ENCODE data around the gene GPR37. TPM values are rescaled to one million over a fixed set of nuclear protein-coding genes. Genes with fewer than 3 reads are reported as not detected.

GPR37 gene
- total and polyA plus RNA-seq, 2 donors (not counting 3 experiments of a cell fraction or from before 2014, with no cell fraction given), result 0.92 to 2.1 TPM

GRCh38 chr7:124716894-124717293, 48.7 kb downstream of the GPR37 start:
- POLR2A ChIA-PET, result no interaction called here
- no TSS peak for BruUV-seq (replicated peaks)
- H3K9ac ChIP-seq (replicated peaks; ENCODE audit: extremely low read depth, insufficient read depth, low read length), result no peak overlapping the region

More at GRCh38 chr7:124716894-124717293, 48.7 kb downstream of the GPR37 start:
- FAIRE-seq (no peak), DNase-seq (ENCODE audit: low read depth, low spot score) (no peak)
- no peaks in the 10 kb centered on the region for H3K27me3 ChIP-seq (ENCODE audit: control insufficient read depth in 2 of 2, insufficient read depth in 2 of 2, low read length in 2 of 2)
- H3K4me2 ChIP-seq (ENCODE audit: insufficient read depth, low read length), result no peak overlapping the region
- CTCF ChIA-PET, result no interaction called here
- no peaks in the 10 kb centered on the region for H3K9me3 ChIP-seq (replicated peaks; ENCODE audit: control insufficient read depth, insufficient read depth, low read length)
- no peak overlapping the region for H2AFZ ChIP-seq (ENCODE audit: low read depth, low read length)
- no peaks in the 10 kb centered on the region for H4K20me1 ChIP-seq (replicated peaks; ENCODE audit: control insufficient read depth, extremely low read depth, insufficient read depth, low read length)
- H3K36me3 ChIP-seq (ENCODE audit: control insufficient read depth in 2 of 2, extremely low read depth in 1 of 2, insufficient read depth in 2 of 2, low read length in 2 of 2), result no peaks in the 10 kb centered on the region
- intact Hi-C loops (cut with micrococcal nuclease) (no loop called here), dilution Hi-C loops (cut with MboI; ENCODE audit: extremely low pct_ligation_motif_present, low sequenced_read_pairs) (no loop called here)
- no peaks in the 10 kb centered on the region for H3K79me2 ChIP-seq (ENCODE audit: control insufficient read depth, insufficient read depth, low read length)
- peaks cover 2% of the 10 kb centered on the region for H3K4me1 ChIP-seq (ENCODE audit: control insufficient read depth, extremely low read depth, insufficient read depth, low read length)
- no peak for TF ChIP-seq EZH2 (IDR thresholded peaks at IDR 0.05; ENCODE audit: borderline replicate concordance, low read depth, low read length, severe bottlenecking)
- TF ChIP-seq POLR2A (IDR thresholded peaks at IDR 0.05; ENCODE audit: low read depth, low read length), result no peak
- no peak for TF ChIP-seq MYC (IDR thresholded peaks at IDR 0.05; ENCODE audit: low read depth, low read length)
- no peak for TF ChIP-seq POLR2AphosphoS5 (IDR thresholded peaks at IDR 0.05; ENCODE audit: insufficient read depth, low read depth, low read length)
- no peak for TF ChIP-seq GATA2 (IDR thresholded peaks at IDR 0.05; ENCODE audit: insufficient read depth, insufficient read length, low read depth, low read length)
- TF ChIP-seq JUN (IDR thresholded peaks at IDR 0.05; ENCODE audit: borderline replicate concordance, insufficient read depth, insufficient read length, low read depth), result no peak
- no peak for TF ChIP-seq FOS (IDR thresholded peaks at IDR 0.05; ENCODE audit: borderline replicate concordance, insufficient read depth, low read length)
- TF ChIP-seq CTCF (IDR thresholded peaks at IDR 0.05; ENCODE audit: extremely low read depth in 1 of 2, insufficient read depth in 1 of 2, low read depth in 1 of 2, low read length in 2 of 2), result no peak
- TF ChIP-seq MAX (IDR thresholded peaks at IDR 0.05; ENCODE audit: insufficient read depth, insufficient read length), result no peak
- H3K9me1 ChIP-seq (replicated peaks; ENCODE audit: control insufficient read depth, extremely low read depth, insufficient read depth, low read length), result no peaks in the 10 kb centered on the region
- H3K27ac ChIP-seq (ENCODE audit: insufficient read depth, low read depth, low read length), result no peak overlapping the region
- H3K4me3 ChIP-seq (replicated peaks in 1 of 3; ENCODE audit: insufficient read depth in 1 of 3, low read depth in 1 of 3, low read length in 3 of 3), result no peak overlapping the region

Measured in endothelial cell of umbilical vein (primary cell).